Right ventricle myocardium superior (tissue), 1 donor: ENCODE measurements around the gene GUCY2D. TPM values are rescaled to one million over a fixed set of nuclear protein-coding genes. Genes with fewer than 3 reads are reported as not detected.

ENCODE experiments used
- total RNA-seq: library from RNA; stranded (reverse); fragmentation: NEBNext Ultra II Directional; extraction: Animal tissue kit (Norgen Biotek cat#: 25700); gene quantifications from one replicate; pipeline ENCODE4 v1.2.1, GENCODE V29; 2021
- donor health status: DM: no; HTN: yes; CAD: no; lungs with severe emphysema.

GUCY2D gene
- total RNA-seq, 1 donor from 2014 or later: not detected

Other genes with a start within 250 kb of the GUCY2D start
- 27.9 TPM for gene KDM6B, start 168.4 kb upstream of the GUCY2D start, total RNA-seq
- gene TMEM88, start 147.5 kb upstream of the GUCY2D start, total RNA-seq: 32.4 TPM
- gene NAA38, start 145.1 kb upstream of the GUCY2D start, total RNA-seq: 101 TPM
- 24.2 TPM for gene CYB5D1, start 144.6 kb upstream of the GUCY2D start, total RNA-seq
- gene CHD3, start 113.8 kb upstream of the GUCY2D start, total RNA-seq: 13.7 TPM
- gene RNF227, start 86.3 kb upstream of the GUCY2D start, total RNA-seq: 0.78 TPM
- gene KCNAB3, start 72.8 kb upstream of the GUCY2D start, total RNA-seq: 0.38 TPM
- gene TRAPPC1, start 70.7 kb upstream of the GUCY2D start, total RNA-seq: 110 TPM
- gene CNTROB, start 70.4 kb upstream of the GUCY2D start, total RNA-seq: 8.8 TPM
- gene ALOX15B, start 36.4 kb downstream of the GUCY2D start, total RNA-seq: not detected
- gene ALOX12B, start 85.1 kb downstream of the GUCY2D start, total RNA-seq: not detected
- gene ALOXE3, start 115.9 kb downstream of the GUCY2D start, total RNA-seq: not detected
- gene HES7, start 121.5 kb downstream of the GUCY2D start, total RNA-seq: 0.13 TPM
- gene PER1, start 149.8 kb downstream of the GUCY2D start, total RNA-seq: 124 TPM
- gene VAMP2, start 160.3 kb downstream of the GUCY2D start, total RNA-seq: 54.8 TPM
- 7.1 TPM for gene TMEM107, start 173.8 kb downstream of the GUCY2D start, total RNA-seq
- gene BORCS6, start 187.6 kb downstream of the GUCY2D start, total RNA-seq: 8.5 TPM
- gene AURKB, start 208.0 kb downstream of the GUCY2D start, total RNA-seq: 0.56 TPM
- 13.0 TPM for gene CTC1, start 245.4 kb downstream of the GUCY2D start, total RNA-seq
- 10.0 TPM for gene PFAS, start 246.7 kb downstream of the GUCY2D start, total RNA-seq